Gastrocnemius medialis (tissue), 4 donors: ENCODE measurements around the gene TSPAN10. TPM values are rescaled to one million over a fixed set of nuclear protein-coding genes. Genes with fewer than 3 reads are reported as not detected.
A peak's percentile ranks its signal among the peaks of the same experiment; 100 is the strongest.

Experiments
- ATAC-seq, 2 donors: fragments of 150-250 bp; one replicate each; pipeline ENCODE4 v1.9.1; 2016
- DNase-seq, 2 donors: peaks; one replicate each; pipeline ENCODE4 v3.0.0-alpha.2; 2019
- H3K27ac ChIP-seq, 4 donors: fragments of 200-600 bp; sonication (generic); 1 replicate in 1 of 4; 2 replicates in 3 of 4; pipeline ENCODE4 v1.5.1; 2016 to 2018; ENCODE audit warnings: mild to moderate bottlenecking in 2 of 4, moderate library complexity in 1 of 4
- H3K27me3 ChIP-seq, 3 donors: fragments of 200-600 bp; sonication (generic) in 2 of 3; 1 replicate in 1 of 3; 2 replicates in 2 of 3; pipeline versions ENCODE4 v1.5.1 to v1.6.0; 2016 to 2019; ENCODE audit warnings: mild to moderate bottlenecking in 1 of 3, moderate library complexity in 1 of 3
- H3K36me3 ChIP-seq, 2 donors: fragments of 200-600 bp; sonication (generic) in 1 of 2; one replicate each; pipeline ENCODE4 v1.5.1; 2017 to 2018
- H3K4me1 ChIP-seq, 2 donors: fragments of 200-600 bp; sonication (generic) in 1 of 2; one replicate each; pipeline ENCODE4 v1.5.1; 2016 to 2017; ENCODE audit warnings: mild to moderate bottlenecking in 2 of 2
- H3K4me3 ChIP-seq, 4 donors: fragments of 200-600 bp; sonication (generic) in 3 of 4; 1 replicate in 1 of 4; 2 replicates in 3 of 4; pipeline ENCODE4 v1.5.1; 2016 to 2019; ENCODE audit warnings: mild to moderate bottlenecking in 2 of 4
- H3K9me3 ChIP-seq, 3 donors: fragments of 200-600 bp; sonication (generic) in 2 of 3; 1 replicate in 1 of 3; 2 replicates in 2 of 3; pipeline ENCODE4 v1.5.1; 2016 to 2019
- CTCF ChIP-seq, 5 experiments: fragments of 450-650 bp in 3 of 5; fragments of 200-600 bp in 2 of 5; sonication (generic) in 2 of 5; IDR thresholded peaks in 4 of 5; conservative IDR thresholded peaks in 1 of 5; 1 replicate in 4 of 5; 2 replicates in 1 of 5; pipeline ENCODE4 v1.5.1; 2016 to 2019; ENCODE audit warnings: antibody characterized with exemption in 5 of 5, mild to moderate bottlenecking in 3 of 5, moderate library complexity in 3 of 5
- POLR2A ChIP-seq, 2 donors: fragments of 450-650 bp; IDR thresholded peaks; one replicate each; pipeline ENCODE4 v1.6.1; 2017; ENCODE audit warnings: antibody characterized with exemption in 2 of 2, mild to moderate bottlenecking in 2 of 2, moderate library complexity in 2 of 2
- in situ Hi-C, 4 donors: fragments of 200-750 bp; cut with MboI; loops; one replicate each; pipeline versions ENCODE4 v1.15.0 to v1.8.0; 2017; ENCODE audit warnings: low sequenced_read_pairs in 4 of 4
- intact Hi-C: fragments of 100-400 bp; cut with DNase I; formaldehyde crosslinking; loops from one replicate; pipeline ENCODE4 v1.15.1; 2023; ENCODE audit warnings: low total_unique reads
- microRNA-seq, 2 donors: library from miRNA; unstranded; fragments of <30 nt; microRNA quantifications; one replicate each; pipeline ENCODE4, GENCODE V29; 2016; ENCODE audit warnings: borderline replicate concordance in 2 of 2
- total RNA-seq, 4 donors: library from RNA; depleted of rRNA; stranded (reverse); fragments of >200 nt; gene quantifications; one replicate each; pipeline versions ENCODE4 v1.1.0 to v1.2.3, GENCODE V29; 2016

The TSPAN10 gene
- total RNA-seq, 4 donors from 2014 or later = 0.22 to 0.26 TPM; not detected in 2

GRCh38 chr17:81696218-81696941 is 59.4 kb downstream of the TSPAN10 start:
- in situ Hi-C loops (no loop called here), intact Hi-C loops (no loop called here)
- peak overlapping the region in 3 of 4 donors; percentile 64 to 78 (median 64) for H3K27ac ChIP-seq
- ATAC-seq (no peak), DNase-seq (no peak)
- H3K4me1 ChIP-seq = peaks cover 6 to 21% of the 10 kb centered on the region in 2 donors
- TF ChIP-seq CTCF (IDR thresholded peaks at IDR 0.05 in 4 of 5, conservative IDR thresholded peaks at IDR 0.05 in 1 of 5) = no peak
- TF ChIP-seq POLR2A (IDR thresholded peaks at IDR 0.05) = no peak
- H3K27me3 ChIP-seq = no peaks in the 10 kb centered on the region
- H3K9me3 ChIP-seq = no peaks in the 10 kb centered on the region
- no peak overlapping the region for H3K4me3 ChIP-seq
- H3K36me3 ChIP-seq = peaks cover 0 to 92% of the 10 kb centered on the region in 2 donors

- no peaks in the 10 kb centered on the region for H3K27me3 ChIP-seq
- no peak for TF ChIP-seq CTCF (IDR thresholded peaks at IDR 0.05 in 4 of 5, conservative IDR thresholded peaks at IDR 0.05 in 1 of 5)
- no peak for TF ChIP-seq POLR2A (IDR thresholded peaks at IDR 0.05)
- peaks cover 0 to 81% of the 10 kb centered on the region in 2 donors for H3K36me3 ChIP-seq
- DNase-seq (peak in 1 of 2 donors; percentile 52), ATAC-seq (peak; percentile 72 to 80)
- H3K27ac ChIP-seq = peak overlapping the region; percentile 54 to 78 (median 64)
- in situ Hi-C loops = no loop called here
- H3K9me3 ChIP-seq = no peaks in the 10 kb centered on the region
- intact Hi-C loops = no loop called here
- peaks cover 17 to 32% of the 10 kb centered on the region in 2 donors for H3K4me1 ChIP-seq
- H3K4me3 ChIP-seq = no peak overlapping the region
These were observed 60.5 kb downstream of the TSPAN10 start for GRCh38 chr17:81697261-81698044.

Small RNAs within 50 kb of the gene (microRNA-seq; reads per million reads assigned to microRNA genes)
- gene MIR6786 = 0 to 1.2 reads per million in 2 donors

Other genes with a start within 250 kb of the TSPAN10 start
- gene BAHCC1, start 241.7 kb upstream of the TSPAN10 start, total RNA-seq = 1 to 10 TPM; 2.5 to 8.4 (median 5.8) TPM
- gene ACTG1, start 124.4 kb upstream of the TSPAN10 start, total RNA-seq = 100 to 1,000 TPM; 322 to 934 (median 415) TPM
- gene FSCN2, start 108.8 kb upstream of the TSPAN10 start, total RNA-seq = under 1 TPM in 2 of 4 donors, not detected in 2; 0.20 to 0.46 TPM
- 10 to 100 TPM; 14.4 to 27.9 (median 15.6) TPM for gene FAAP100, start 84.8 kb upstream of the TSPAN10 start, total RNA-seq
- 100 to 1,000 TPM; 176 to 290 (median 263) TPM for gene NPLOC4, start 84 bp upstream of the TSPAN10 start, total RNA-seq
- gene PDE6G, start 19.3 kb downstream of the TSPAN10 start, total RNA-seq = not detected
- gene OXLD1, start 29.4 kb downstream of the TSPAN10 start, total RNA-seq = 10 to 100 TPM; 15.5 to 32.2 (median 22.2) TPM
- 10 to 100 TPM in 2 of 4 donors, 1 to 10 TPM in 2; 6.7 to 17.1 (median 11.2) TPM for gene CCDC137, start 29.5 kb downstream of the TSPAN10 start, total RNA-seq
- gene ARL16, start 46.6 kb downstream of the TSPAN10 start, total RNA-seq = 10 to 100 TPM; 12.9 to 23.6 (median 20.0) TPM
- gene HGS, start 46.8 kb downstream of the TSPAN10 start, total RNA-seq = 100 to 1,000 TPM in 3 of 4 donors, 10 to 100 TPM in 1; 62.1 to 150 (median 113) TPM
- gene MRPL12, start 66.2 kb downstream of the TSPAN10 start, total RNA-seq = 100 to 1,000 TPM in 2 of 4 donors, 10 to 100 TPM in 2; 79.1 to 117 (median 94.1) TPM
- gene SLC25A10, start 75.1 kb downstream of the TSPAN10 start, total RNA-seq = 1 to 10 TPM; 3.4 to 9.3 (median 6.7) TPM
- gene GCGR, start 167.0 kb downstream of the TSPAN10 start, total RNA-seq = under 1 TPM in 1 of 4 donors, not detected in 3; 0.29 TPM
- 10 to 100 TPM in 3 of 4 donors, 1 to 10 TPM in 1; 8.3 to 36.2 (median 25.2) TPM for gene MCRIP1, start 196.1 kb downstream of the TSPAN10 start, total RNA-seq
- gene PPP1R27, start 197.9 kb downstream of the TSPAN10 start, total RNA-seq = 100 to 1,000 TPM; 245 to 708 (median 400) TPM
- gene P4HB, start 223.3 kb downstream of the TSPAN10 start, total RNA-seq = 100 to 1,000 TPM; 497 to 717 (median 621) TPM
- gene ARHGDIA, start 234.1 kb downstream of the TSPAN10 start, total RNA-seq = 100 to 1,000 TPM in 1 of 4 donors, 10 to 100 TPM in 3; 52.1 to 122 (median 64.4) TPM